ENCODE measurements around the gene MGMT. TPM values are rescaled to one million over a fixed set of nuclear protein-coding genes. Genes with fewer than 3 reads are reported as not detected.

MGMT gene
- total RNA-seq, 2 experiments from 2014 or later = 17.0 to 24.8 TPM

GRCh38 chr10:129442866-129443265 lies 24.2 kb upstream of the MGMT start:
- no peaks in the 10 kb centered on the region for H3K4me1 Mint-ChIP-seq
- H3K27ac Mint-ChIP-seq = no peak overlapping the region
- CTCF ChIA-PET = no interaction called here
- ATAC-seq (no peak), DNase-seq (no peak)
- H3K9me3 Mint-ChIP-seq (ENCODE audit: low read depth) = no peaks in the 10 kb centered on the region
- H3K27me3 Mint-ChIP-seq = peaks cover 9% of the 10 kb centered on the region
- H3K36me3 Mint-ChIP-seq = no peaks in the 10 kb centered on the region
- no peak overlapping the region for H3K4me3 Mint-ChIP-seq

- CTCF ChIA-PET = no interaction called here
- H3K4me3 Mint-ChIP-seq = no peak overlapping the region
- H3K4me1 Mint-ChIP-seq = no peaks in the 10 kb centered on the region
- H3K9me3 Mint-ChIP-seq (ENCODE audit: low read depth) = no peaks in the 10 kb centered on the region
- no peak overlapping the region for H3K27ac Mint-ChIP-seq
- peaks cover 9% of the 10 kb centered on the region for H3K27me3 Mint-ChIP-seq
- DNase-seq (no peak), ATAC-seq (no peak)
- H3K36me3 Mint-ChIP-seq = no peaks in the 10 kb centered on the region
These were observed 22.7 kb upstream of the MGMT start for GRCh38 chr10:129444359-129444758.

GRCh38 chr10:129445436-129446182 lies 21.4 kb upstream of the MGMT start:
- no peaks in the 10 kb centered on the region for H3K9me3 Mint-ChIP-seq (ENCODE audit: low read depth)
- CTCF ChIA-PET = no interaction called here
- ATAC-seq = no peak
- H3K36me3 Mint-ChIP-seq = no peaks in the 10 kb centered on the region
- no peak overlapping the region for H3K27ac Mint-ChIP-seq
- H3K4me1 Mint-ChIP-seq = no peaks in the 10 kb centered on the region
- H3K4me3 Mint-ChIP-seq = no peak overlapping the region
- no peak for DNase-seq
- peaks cover 9% of the 10 kb centered on the region for H3K27me3 Mint-ChIP-seq

GRCh38 chr10:129446183-129446581 lies 20.9 kb upstream of the MGMT start:
- ATAC-seq (no peak), DNase-seq (no peak)
- Mint-ChIP-seq H3K4me3 (no peak overlapping the region), H3K9me3 (ENCODE audit: low read depth) (no peaks in the 10 kb centered on the region), H3K27me3 (peaks cover 9% of the 10 kb centered on the region), H3K36me3 (no peaks in the 10 kb centered on the region), H3K4me1 (no peaks in the 10 kb centered on the region), H3K27ac (no peak overlapping the region)
- CTCF ChIA-PET = no interaction called here

- Mint-ChIP-seq H3K36me3 (no peaks in the 10 kb centered on the region), H3K4me1 (no peaks in the 10 kb centered on the region), H3K27ac (no peak overlapping the region), H3K9me3 (ENCODE audit: low read depth) (no peaks in the 10 kb centered on the region), H3K4me3 (no peak overlapping the region), H3K27me3 (peaks cover 9% of the 10 kb centered on the region)
- ATAC-seq (no peak), DNase-seq (no peak)
- CTCF ChIA-PET = no interaction called here
These were observed 19.6 kb upstream of the MGMT start for GRCh38 chr10:129447486-129447885.

GRCh38 chr10:129448086-129448485 lies 19.0 kb upstream of the MGMT start:
- no peaks in the 10 kb centered on the region for H3K9me3 Mint-ChIP-seq (ENCODE audit: low read depth)
- no peak overlapping the region for H3K27ac Mint-ChIP-seq
- peaks cover 6% of the 10 kb centered on the region for H3K27me3 Mint-ChIP-seq
- DNase-seq (no peak), ATAC-seq (no peak)
- CTCF ChIA-PET = no interaction called here
- no peaks in the 10 kb centered on the region for H3K36me3 Mint-ChIP-seq
- no peaks in the 10 kb centered on the region for H3K4me1 Mint-ChIP-seq
- H3K4me3 Mint-ChIP-seq = no peak overlapping the region

GRCh38 chr10:129448539-129448938 lies 18.5 kb upstream of the MGMT start:
- Mint-ChIP-seq H3K4me3 (no peak overlapping the region), H3K36me3 (no peaks in the 10 kb centered on the region), H3K9me3 (ENCODE audit: low read depth) (no peaks in the 10 kb centered on the region), H3K27ac (no peak overlapping the region), H3K4me1 (no peaks in the 10 kb centered on the region), H3K27me3 (peaks cover 3% of the 10 kb centered on the region)
- CTCF ChIA-PET = no interaction called here
- ATAC-seq (no peak), DNase-seq (no peak)

GRCh38 chr10:129449893-129450292 lies 17.1 kb upstream of the MGMT start:
- Mint-ChIP-seq H3K27ac (no peak overlapping the region), H3K36me3 (no peaks in the 10 kb centered on the region), H3K27me3 (peaks cover 3% of the 10 kb centered on the region), H3K4me1 (no peaks in the 10 kb centered on the region), H3K4me3 (no peak overlapping the region), H3K9me3 (ENCODE audit: low read depth) (no peaks in the 10 kb centered on the region)
- DNase-seq (no peak), ATAC-seq (no peak)
- CTCF ChIA-PET = no interaction called here

- H3K27ac Mint-ChIP-seq = no peak overlapping the region
These were observed 16.6 kb upstream of the MGMT start for GRCh38 chr10:129450391-129450790.

GRCh38 chr10:129455625-129456024 lies 11.4 kb upstream of the MGMT start:
- no peak overlapping the region for H3K27ac Mint-ChIP-seq
- H3K9me3 Mint-ChIP-seq (ENCODE audit: low read depth) = no peaks in the 10 kb centered on the region
- CTCF ChIA-PET = no interaction called here
- H3K27me3 Mint-ChIP-seq = peaks cover 31% of the 10 kb centered on the region
- ATAC-seq (no peak), DNase-seq (no peak)
- H3K36me3 Mint-ChIP-seq = no peaks in the 10 kb centered on the region
- no peaks in the 10 kb centered on the region for H3K4me1 Mint-ChIP-seq
- no peak overlapping the region for H3K4me3 Mint-ChIP-seq

More at GRCh38 chr10:129450391-129450790, 16.6 kb upstream of the MGMT start:
- CTCF ChIA-PET = no interaction called here
- H3K4me3 Mint-ChIP-seq = no peak overlapping the region
- ATAC-seq = no peak
- H3K9me3 Mint-ChIP-seq (ENCODE audit: low read depth) = no peaks in the 10 kb centered on the region
- no peak for DNase-seq
- H3K4me1 Mint-ChIP-seq = no peaks in the 10 kb centered on the region
- peaks cover 4% of the 10 kb centered on the region for H3K27me3 Mint-ChIP-seq
- no peaks in the 10 kb centered on the region for H3K36me3 Mint-ChIP-seq

- DNase-seq (no peak), ATAC-seq (no peak)
- no peaks in the 10 kb centered on the region for H3K4me1 Mint-ChIP-seq
- CTCF ChIA-PET = no interaction called here
- H3K4me3 Mint-ChIP-seq = no peak overlapping the region
- no peaks in the 10 kb centered on the region for H3K36me3 Mint-ChIP-seq
- peaks cover 31% of the 10 kb centered on the region for H3K27me3 Mint-ChIP-seq
- H3K27ac Mint-ChIP-seq = no peak overlapping the region
- H3K9me3 Mint-ChIP-seq (ENCODE audit: low read depth) = no peaks in the 10 kb centered on the region
These were observed 7.1 kb upstream of the MGMT start for GRCh38 chr10:129459762-129460539.

- no peak for DNase-seq
- ATAC-seq = no peak
- H3K9me3 Mint-ChIP-seq (ENCODE audit: low read depth) = no peaks in the 10 kb centered on the region
- no peak overlapping the region for H3K27ac Mint-ChIP-seq
- no peak overlapping the region for H3K4me3 Mint-ChIP-seq
- H3K36me3 Mint-ChIP-seq = no peaks in the 10 kb centered on the region
- H3K4me1 Mint-ChIP-seq = no peaks in the 10 kb centered on the region
- CTCF ChIA-PET = no interaction called here
- H3K27me3 Mint-ChIP-seq = peaks cover 18% of the 10 kb centered on the region
These were observed 4.7 kb upstream of the MGMT start for GRCh38 chr10:129462257-129462795.

- peaks cover 4% of the 10 kb centered on the region for H3K27me3 Mint-ChIP-seq
- CTCF ChIA-PET = interaction anchor here (1.5 kb wide), 1 partner anchor 433 kb away, joined by 3 read pairs; no protein-coding TSS in a partner anchor
- DNase-seq (no peak), ATAC-seq (no peak)
- H3K4me1 Mint-ChIP-seq = peaks cover 6% of the 10 kb centered on the region
- no peak overlapping the region for H3K27ac Mint-ChIP-seq
- no peaks in the 10 kb centered on the region for H3K36me3 Mint-ChIP-seq
- H3K4me3 Mint-ChIP-seq = no peak overlapping the region
- H3K9me3 Mint-ChIP-seq (ENCODE audit: low read depth) = no peaks in the 10 kb centered on the region
These were observed 2.8 kb upstream of the MGMT start for GRCh38 chr10:129464251-129464650.
